Measurements from ENCODE around the gene SLIT1. TPM values are rescaled to one million over a fixed set of nuclear protein-coding genes. Genes with fewer than 3 reads are reported as not detected.

Gene SLIT1
- total RNA-seq, 1 donor from 2014 or later = 0.49 TPM

GRCh38 chr10:96949039-96949683 is 236.6 kb downstream of the SLIT1 start:
- intact Hi-C loops (cut with DNase I) = no loop called here
- Histone ChIP-seq H3K27ac (no peak overlapping the region), H3K36me3 (peaks cover 0 to 15% of the 10 kb centered on the region in 2 donors), H3K9me3 (no peaks in the 10 kb centered on the region), H3K4me1 (no peaks in the 10 kb centered on the region), H3K4me3 (no peak overlapping the region), H3K27me3 (no peaks in the 10 kb centered on the region)
- DNase-seq (ENCODE audit: extremely low spot score in 2 of 2) = no peak
- TF ChIP-seq POLR2AphosphoS5 (IDR thresholded peaks at IDR 0.05; ENCODE audit: insufficient read depth in 1 of 2, low read depth in 1 of 2) (no peak), POLR2A (IDR thresholded peaks at IDR 0.05) (no peak), CTCF (IDR thresholded peaks at IDR 0.05) (no peak)

Other genes with a start within 250 kb of the SLIT1 start
- gene ARHGAP19, start 106.7 kb upstream of the SLIT1 start, total RNA-seq = 3.9 TPM
- 4.4 TPM for gene FRAT1, start 133.3 kb upstream of the SLIT1 start, total RNA-seq
- 8.6 TPM for gene FRAT2, start 148.8 kb upstream of the SLIT1 start, total RNA-seq
- 32.7 TPM for gene RRP12, start 215.4 kb upstream of the SLIT1 start, total RNA-seq
- gene PGAM1, start 240.2 kb upstream of the SLIT1 start, total RNA-seq = 224 TPM